Hepatocyte (in vitro differentiated cells): ENCODE measurements around the gene TECTB. TPM values are rescaled to one million over a fixed set of nuclear protein-coding genes. Genes with fewer than 3 reads are reported as not detected.

ENCODE experiments used
- microRNA-seq: library from miRNA; unstranded; fragments of <30 nt; microRNA quantifications from one replicate; pipeline ENCODE4, GENCODE V29; 2017
- polyA plus RNA-seq: library from polyadenylated mRNA; unstranded; fragments of >200 nt; fragmentation: Nextera tagmentation; extraction: Ambion mirVana; gene quantifications from 2 replicates; pipeline ENCODE4 v1.2.1, GENCODE V29; 2016
- small RNA-seq: library from RNA; depleted of rRNA; stranded (forward); fragments of <200 nt; gene quantifications from one replicate; pipeline ENCODE3, GENCODE V24; 2014
- total RNA-seq: library from RNA; depleted of rRNA; stranded (reverse); fragments of >200 nt; gene quantifications from 2 replicates; pipeline ENCODE4 v1.2.3, GENCODE V29; 2014

Gene TECTB
- total and polyA plus RNA-seq, 2 experiments from 2014 or later = 0.10 TPM; not detected in 1

Small RNA genes lying within 50 kb of the gene (microRNA-seq; reads per million reads assigned to microRNA genes)
- gene MIR6715A = not detected
- gene MIR6715B = not detected

Small RNA genes lying within 50 kb of the gene (small RNA-seq; reads per million reads assigned to genes)
- 0.25 reads per million for gene MIR6715A

Other genes starting within 250 kb of the TECTB start
- 49.2 and 51.9 TPM in 2 replicates for gene GPAM, start 99.6 kb upstream of the TECTB start, total RNA-seq
- 5.6 and 7.8 TPM in 2 replicates for gene GPAM, start 99.6 kb upstream of the TECTB start, polyA plus RNA-seq
- gene ACSL5, start 90.7 kb downstream of the TECTB start, total RNA-seq = 40.2 and 43.1 TPM in 2 replicates
- gene ACSL5, start 90.7 kb downstream of the TECTB start, polyA plus RNA-seq = 22.2 and 22.7 TPM in 2 replicates
- 33.0 and 56.4 TPM in 2 replicates for gene ZDHHC6, start 163.5 kb downstream of the TECTB start, total RNA-seq
- gene ZDHHC6, start 163.5 kb downstream of the TECTB start, polyA plus RNA-seq = 31.7 and 44.2 TPM in 2 replicates
- 31.1 and 39.8 TPM in 2 replicates for gene VTI1A, start 163.8 kb downstream of the TECTB start, total RNA-seq
- 20.4 and 26.2 TPM in 2 replicates for gene VTI1A, start 163.8 kb downstream of the TECTB start, polyA plus RNA-seq